ENCODE data around the gene ESPNL.

- TF ChIP-seq ZNF274 (IDR thresholded peaks at IDR 0.05; ENCODE audit: low read depth, low read length) (no peak), YY1 (IDR thresholded peaks at IDR 0.05; ENCODE audit: insufficient read depth, insufficient read length) (no peak), SUZ12 (IDR thresholded peaks at IDR 0.05; ENCODE audit: extremely low read depth, insufficient read depth, insufficient read length) (no peak)
These were observed 82.2 kb downstream of the ESPNL start for GRCh38 chr2:238182362-238182761.

All from NT2/D1 (cell line).